ENCODE results near the gene SLC24A5.

SLC24A5 gene

GRCh38 chr15:48190932-48191573, 70.3 kb downstream of the SLC24A5 start:
- peak; percentile 13 for DNase-seq (ENCODE audit: low spot score)

- DNase-seq (ENCODE audit: low spot score): no peak
These were observed 70.9 kb downstream of the SLC24A5 start, which contains the start of gene CTXN2 for GRCh38 chr15:48191574-48192225. TSS of gene CTXN2 (plus strand) at chr15:48191665. CDS start at chr15:48201301, 9,636 bp downstream.
